Activated CD4-positive, alpha-beta T cell treated with anti-CD3 and anti-CD28 coated beads for 36 hours (primary cell): ENCODE data around the gene UBN1. TPM values are rescaled to one million over a fixed set of nuclear protein-coding genes. Genes with fewer than 3 reads are reported as not detected.

Experiments
- ATAC-seq: fragments of 200-7000 bp; cut with Tn5 transposase; one replicate; pipeline ENCODE4 v1.10.0; 2021; ENCODE audit warnings: mild to moderate bottlenecking, moderate library complexity
- CTCF ChIA-PET: fragments of 350-600 bp; sonication (Branson Sonifier 250); formaldehyde crosslinking; loops from one replicate; lab custom pipeline; 2021; ENCODE audit warnings: antibody characterized with exemption; lab: Charles Lee
- POLR2A ChIA-PET: fragments of 350-600 bp; sonication (Branson Sonifier 250); formaldehyde crosslinking; loops from one replicate; lab custom pipeline; 2021; ENCODE audit warnings: antibody characterized with exemption, inconsistent platforms; lab: Charles Lee
- DNase-seq: peaks from one replicate; pipeline ENCODE4 v3.0.0-alpha.2; 2020
- H3K27ac Mint-ChIP-seq: one replicate; pipeline ENCODE4 v1.8.0; 2021; ENCODE audit warnings: mixed read lengths
- H3K27me3 Mint-ChIP-seq: one replicate; pipeline ENCODE4 v1.8.0; 2021; ENCODE audit warnings: mixed read lengths
- H3K36me3 Mint-ChIP-seq: one replicate; pipeline ENCODE4 v1.8.0; 2021; ENCODE audit warnings: low read depth, mixed read lengths
- H3K4me1 Mint-ChIP-seq: one replicate; pipeline ENCODE4 v1.8.0; 2021; ENCODE audit warnings: mixed read lengths
- H3K4me3 Mint-ChIP-seq: one replicate; pipeline ENCODE4 v1.8.0; 2021; ENCODE audit warnings: mild to moderate bottlenecking, moderate library complexity, mixed read lengths
- H3K9me3 Mint-ChIP-seq: one replicate; pipeline ENCODE4 v1.8.0; 2021; ENCODE audit warnings: low read depth, mixed read lengths
- intact Hi-C, 2 experiments: fragments of 100-400 bp; cut with DNase I in 1 of 2; cut with micrococcal nuclease in 1 of 2; formaldehyde crosslinking; loops; one replicate each; pipeline versions ENCODE4 v1.14.2 to v1.15.1; 2022 to 2024; cut with DNase I, micrococcal nuclease
- total RNA-seq, 2 experiments: library from RNA; stranded (reverse); gene quantifications; one replicate each; pipeline ENCODE4 v1.2.3, GENCODE V29; 2021

The UBN1 gene
- total RNA-seq, 2 experiments from 2014 or later = 19.3 to 23.0 TPM

GRCh38 chr16:4886151-4886550 lies 38.9 kb downstream of the UBN1 start:
- intact Hi-C loops = no loop called here
- POLR2A ChIA-PET = no interaction called here
- CTCF ChIA-PET = no interaction called here
- Mint-ChIP-seq H3K27me3 (no peaks in the 10 kb centered on the region), H3K4me1 (no peaks in the 10 kb centered on the region), H3K9me3 (no peaks in the 10 kb centered on the region), H3K27ac (no peak overlapping the region), H3K36me3 (peaks cover 36% of the 10 kb centered on the region), H3K4me3 (no peak overlapping the region)
- DNase-seq (no peak), ATAC-seq (no peak)

- DNase-seq (no peak), ATAC-seq (no peak)
- no peaks in the 10 kb centered on the region for H3K27me3 Mint-ChIP-seq
- no peak overlapping the region for H3K4me3 Mint-ChIP-seq
- no peak overlapping the region for H3K27ac Mint-ChIP-seq
- ChIA-PET CTCF (interaction anchor here (0.6 to 1.0 kb wide), 3 partner anchors 22 to 451 kb away, joined by 3 to 4 read pairs (median 3); no protein-coding TSS in a partner anchor), POLR2A (no interaction called here)
- intact Hi-C loops = no loop called here
- no peaks in the 10 kb centered on the region for H3K9me3 Mint-ChIP-seq
- peaks cover 22% of the 10 kb centered on the region for H3K36me3 Mint-ChIP-seq
- H3K4me1 Mint-ChIP-seq = no peaks in the 10 kb centered on the region
These were observed 41.3 kb downstream of the UBN1 start for GRCh38 chr16:4888428-4889135.

DNA sequence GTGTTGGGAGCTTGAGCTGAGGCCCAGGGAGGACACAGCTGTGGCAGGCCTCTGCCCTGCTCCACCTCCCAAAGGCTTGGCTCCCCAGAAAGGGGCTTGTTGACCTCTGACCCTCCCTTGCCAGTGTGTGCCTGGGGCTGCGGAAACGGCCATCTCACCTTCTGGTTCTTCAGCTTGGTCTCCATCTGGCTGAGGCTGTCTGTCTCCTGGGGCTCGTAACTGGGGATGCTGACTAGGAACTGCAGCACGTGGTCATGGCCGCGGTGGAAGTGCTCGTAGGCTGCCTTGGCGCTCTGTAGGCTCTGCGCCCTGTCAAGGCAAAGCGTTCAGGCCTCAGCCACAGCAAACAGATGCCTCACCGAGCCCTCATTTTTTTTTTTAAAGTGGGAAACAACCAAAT lies 42.7 kb downstream of the UBN1 start:
- H3K36me3 Mint-ChIP-seq = peaks cover 7% of the 10 kb centered on the region
- H3K27me3 Mint-ChIP-seq = no peaks in the 10 kb centered on the region
- CTCF ChIA-PET = interaction anchor here (1.4 kb wide), 1 partner anchor 16 kb away, joined by 5 read pairs; no protein-coding TSS in a partner anchor
- no peak overlapping the region for H3K27ac Mint-ChIP-seq
- no peak overlapping the region for H3K4me3 Mint-ChIP-seq
- POLR2A ChIA-PET = no interaction called here
- ATAC-seq = no peak
- DNase-seq = no peak
- intact Hi-C loops = no loop called here
- no peaks in the 10 kb centered on the region for H3K9me3 Mint-ChIP-seq
- no peaks in the 10 kb centered on the region for H3K4me1 Mint-ChIP-seq

DNA sequence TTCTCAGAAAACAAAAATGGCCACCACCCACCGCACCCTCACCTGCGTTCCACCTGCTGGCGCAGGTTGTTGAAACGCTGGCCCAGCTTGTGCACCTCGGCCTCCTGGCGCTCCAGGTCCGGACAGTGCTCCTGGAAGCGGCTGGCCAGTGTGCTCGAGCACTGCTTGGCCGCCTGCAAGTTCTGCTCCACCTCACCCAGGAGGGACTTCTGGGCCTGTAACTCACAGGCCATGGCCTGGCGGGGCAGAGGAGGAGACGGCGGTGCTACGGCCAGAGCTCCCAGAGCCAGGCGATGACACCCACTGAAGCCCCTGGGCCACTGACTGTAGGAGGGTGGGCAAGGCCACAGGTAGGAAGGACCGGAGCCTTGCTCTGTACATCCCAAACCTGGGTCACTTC lies 43.4 kb downstream of the UBN1 start:
- Mint-ChIP-seq H3K4me3 (no peak overlapping the region), H3K4me1 (no peaks in the 10 kb centered on the region), H3K9me3 (no peaks in the 10 kb centered on the region), H3K27ac (no peak overlapping the region), H3K27me3 (no peaks in the 10 kb centered on the region), H3K36me3 (peaks cover 3% of the 10 kb centered on the region)
- intact Hi-C loops = no loop called here
- ChIA-PET CTCF (interaction anchor here (0.6 to 1.4 kb wide), 2 partner anchors 17 to 129 kb away, joined by 3 to 5 read pairs; no protein-coding TSS in a partner anchor), POLR2A (no interaction called here)
- DNase-seq (no peak), ATAC-seq (no peak)

- H3K27ac Mint-ChIP-seq = no peak overlapping the region
- POLR2A ChIA-PET = no interaction called here
These were observed 44.0 kb downstream of the UBN1 start for GRCh38 chr16:4891097-4891885.

DNA sequence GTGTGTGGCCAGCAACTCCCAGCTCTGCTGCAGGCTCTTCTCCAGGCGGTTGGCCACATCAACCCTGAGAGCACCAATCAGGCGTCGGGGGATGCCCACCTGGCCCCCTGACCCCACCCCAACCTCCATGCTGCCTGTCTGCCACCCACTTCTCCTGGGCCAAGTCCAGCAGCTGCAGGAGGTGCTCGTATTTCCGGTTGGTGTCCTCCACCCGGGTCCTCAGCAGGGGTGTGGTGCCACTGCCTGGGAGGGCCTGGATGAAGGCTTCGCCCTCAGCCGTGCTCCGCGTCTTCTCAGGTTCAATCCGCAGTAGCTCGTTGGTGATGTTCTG lies 44.6 kb downstream of the UBN1 start:
- Mint-ChIP-seq H3K27me3 (no peaks in the 10 kb centered on the region), H3K27ac (no peak overlapping the region), H3K4me1 (no peaks in the 10 kb centered on the region), H3K9me3 (no peaks in the 10 kb centered on the region), H3K36me3 (no peaks in the 10 kb centered on the region), H3K4me3 (no peak overlapping the region)
- no peak for ATAC-seq
- intact Hi-C loops = no loop called here
- CTCF ChIA-PET = no interaction called here
- DNase-seq = no peak
- POLR2A ChIA-PET = no interaction called here

More at GRCh38 chr16:4891097-4891885, 44.0 kb downstream of the UBN1 start:
- no peak for ATAC-seq
- no peaks in the 10 kb centered on the region for H3K4me1 Mint-ChIP-seq
- DNase-seq = no peak
- no peak overlapping the region for H3K4me3 Mint-ChIP-seq
- no peaks in the 10 kb centered on the region for H3K27me3 Mint-ChIP-seq
- intact Hi-C loops = no loop called here
- CTCF ChIA-PET = interaction anchor here (0.6 to 1.4 kb wide), 3 partner anchors 17 to 129 kb away, joined by 3 to 5 read pairs (median 4); no protein-coding TSS in a partner anchor
- no peaks in the 10 kb centered on the region for H3K9me3 Mint-ChIP-seq
- H3K36me3 Mint-ChIP-seq = no peaks in the 10 kb centered on the region

DNA sequence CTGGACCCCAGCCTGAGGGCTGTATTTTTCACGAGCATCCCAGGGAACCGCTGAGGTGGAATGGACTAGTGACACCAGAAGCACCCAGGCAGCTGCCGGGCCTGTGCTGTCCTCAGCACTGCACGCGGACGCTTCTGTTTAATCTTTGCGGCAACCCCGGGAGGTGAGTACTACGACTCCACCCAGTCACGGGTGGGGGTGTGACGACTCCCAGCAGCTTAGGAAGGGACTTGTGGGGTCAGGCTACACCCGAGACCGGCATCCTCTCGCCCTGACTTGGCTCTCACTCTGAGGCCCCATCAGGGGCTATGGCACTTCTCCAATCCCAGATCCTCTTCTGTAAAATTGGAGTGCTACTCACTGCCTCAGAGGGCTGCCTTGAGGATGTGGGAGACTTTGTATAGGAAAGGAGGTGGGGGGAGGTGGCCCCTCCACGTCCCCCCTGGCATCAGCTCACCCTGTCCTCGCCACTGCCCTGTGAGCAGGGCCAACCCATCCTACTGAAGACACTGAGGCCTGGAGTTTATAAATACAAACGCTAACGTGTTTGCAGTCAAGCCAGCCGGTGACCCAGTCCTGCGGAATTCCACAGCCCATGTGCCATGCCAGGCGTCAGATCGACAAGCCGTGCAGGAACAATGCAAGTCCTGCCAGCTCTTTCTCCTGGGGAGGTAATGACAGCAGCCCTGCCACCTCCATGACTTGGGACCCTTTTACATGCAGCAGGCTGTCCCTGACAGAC lies 45.3 kb downstream of the UBN1 start:
- Mint-ChIP-seq H3K4me1 (no peaks in the 10 kb centered on the region), H3K36me3 (no peaks in the 10 kb centered on the region), H3K27ac (no peak overlapping the region), H3K27me3 (no peaks in the 10 kb centered on the region), H3K9me3 (no peaks in the 10 kb centered on the region), H3K4me3 (no peak overlapping the region)
- DNase-seq (no peak), ATAC-seq (no peak)
- POLR2A ChIA-PET = interaction anchor here (0.6 kb wide), 1 partner anchor 131 kb away, joined by 3 read pairs; no protein-coding TSS in a partner anchor
- intact Hi-C loops = no loop called here
- CTCF ChIA-PET = no interaction called here

DNA sequence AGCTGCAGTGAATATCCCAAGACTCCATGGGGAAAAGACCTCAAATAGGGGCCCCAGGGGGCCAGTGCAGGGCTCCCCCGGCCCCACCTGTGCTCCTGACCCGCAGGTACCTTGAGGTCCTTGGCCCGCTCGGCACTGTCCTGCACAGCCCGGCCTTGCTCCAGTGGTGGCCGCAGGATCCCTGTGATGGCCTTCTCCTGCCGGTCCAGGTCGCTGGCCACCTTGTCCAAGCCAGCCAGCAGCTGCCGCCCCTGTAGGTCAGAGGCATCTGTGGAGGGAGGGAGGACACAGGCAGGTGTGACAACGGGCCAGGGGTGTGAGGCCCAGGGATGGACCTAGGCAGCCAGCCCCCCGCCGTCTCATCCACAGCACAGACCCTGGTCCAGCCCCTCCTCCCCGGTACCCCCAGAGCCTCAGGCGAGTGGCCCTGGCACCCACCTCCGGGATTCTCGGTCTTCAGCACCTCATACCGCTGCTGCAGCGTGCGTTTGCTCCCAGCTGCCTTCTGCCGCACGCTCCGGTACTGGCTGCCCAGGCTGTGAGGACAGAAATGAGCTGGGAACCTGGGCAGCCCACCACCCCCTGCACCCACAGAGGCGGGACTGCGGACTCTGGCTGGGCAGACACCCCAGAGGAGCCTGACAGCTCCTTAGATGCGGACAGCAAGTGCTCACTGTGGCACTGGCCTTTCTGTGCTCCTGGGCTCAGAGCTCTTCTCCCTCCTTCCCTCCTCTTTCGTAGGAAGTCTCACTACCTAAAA lies 46.0 kb downstream of the UBN1 start:
- H3K9me3 Mint-ChIP-seq = peaks cover under 1% of the 10 kb centered on the region
- no peak overlapping the region for H3K27ac Mint-ChIP-seq
- DNase-seq (no peak), ATAC-seq (no peak)
- no peaks in the 10 kb centered on the region for H3K4me1 Mint-ChIP-seq
- intact Hi-C loops = no loop called here
- ChIA-PET CTCF (no interaction called here), POLR2A (no interaction called here)
- H3K36me3 Mint-ChIP-seq = no peaks in the 10 kb centered on the region
- no peaks in the 10 kb centered on the region for H3K27me3 Mint-ChIP-seq
- no peak overlapping the region for H3K4me3 Mint-ChIP-seq

DNA sequence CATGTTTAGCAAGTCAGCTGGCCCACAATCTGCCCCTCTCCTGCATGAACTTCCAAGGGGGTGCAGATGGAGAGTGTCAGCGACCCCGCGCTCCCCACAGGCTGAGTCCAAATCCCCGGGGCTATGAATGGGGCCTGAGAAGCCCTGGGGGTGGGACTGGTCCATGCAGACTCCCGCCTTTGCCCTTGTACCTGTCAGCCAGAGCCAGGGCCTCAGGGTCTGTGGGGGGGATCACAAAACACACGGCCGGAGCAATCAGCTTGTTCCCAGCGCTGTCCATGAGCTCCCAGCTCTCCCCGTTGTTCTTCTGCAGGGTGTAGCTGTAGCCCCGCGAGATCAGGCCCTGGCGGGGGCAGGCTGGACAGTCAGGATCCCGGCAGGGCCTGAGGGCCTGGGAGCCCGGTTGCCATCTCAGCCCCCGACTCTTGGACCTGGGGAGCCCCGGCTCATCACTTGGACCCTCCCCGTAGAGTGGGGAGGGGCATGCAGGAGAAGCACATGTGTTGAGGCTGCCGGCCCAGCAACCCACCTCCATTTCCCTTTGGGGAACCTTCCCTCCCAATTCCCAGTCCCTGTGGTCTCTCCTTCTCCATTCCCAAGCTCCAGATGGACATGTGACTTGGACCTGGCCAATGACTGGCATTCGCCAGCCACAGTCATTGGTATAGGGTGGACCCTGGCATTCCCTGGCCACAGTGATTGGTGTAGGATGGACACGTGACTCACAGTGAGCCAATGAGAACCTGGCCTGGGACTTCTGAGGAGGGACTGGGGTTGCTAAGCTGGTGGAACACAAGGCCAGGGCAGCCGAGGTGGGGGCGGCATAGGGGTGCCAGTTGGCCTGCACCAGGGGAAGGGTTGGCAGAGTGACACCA lies 47.2 kb downstream of the UBN1 start:
- Mint-ChIP-seq H3K4me3 (no peak overlapping the region), H3K4me1 (no peaks in the 10 kb centered on the region), H3K36me3 (no peaks in the 10 kb centered on the region), H3K27me3 (no peaks in the 10 kb centered on the region), H3K9me3 (peaks cover 2% of the 10 kb centered on the region), H3K27ac (no peak overlapping the region)
- peak; percentile 36 for ATAC-seq
- ChIA-PET POLR2A (no interaction called here), CTCF (interaction anchor here (0.5 kb wide), 1 partner anchor 283 kb away, joined by 3 read pairs; no protein-coding TSS in a partner anchor)
- intact Hi-C loops = no loop called here
- no peak for DNase-seq

GRCh38 chr16:4895366-4895765 lies 48.1 kb downstream of the UBN1 start:
- no peaks in the 10 kb centered on the region for H3K27me3 Mint-ChIP-seq
- H3K27ac Mint-ChIP-seq = no peak overlapping the region
- intact Hi-C loops = no loop called here
- H3K4me1 Mint-ChIP-seq = no peaks in the 10 kb centered on the region
- peaks cover 2% of the 10 kb centered on the region for H3K9me3 Mint-ChIP-seq
- ATAC-seq (no peak), DNase-seq (no peak)
- CTCF ChIA-PET = no interaction called here
- no peaks in the 10 kb centered on the region for H3K36me3 Mint-ChIP-seq
- H3K4me3 Mint-ChIP-seq = no peak overlapping the region
- POLR2A ChIA-PET = interaction anchor here (1.0 kb wide), 1 partner anchor 10 kb away, joined by 3 read pairs; no protein-coding TSS in a partner anchor
